ENCODE measurements around the gene C16orf74. TPM values are rescaled to one million over a fixed set of nuclear protein-coding genes. Genes with fewer than 3 reads are reported as not detected.

C16orf74 gene
- total and polyA plus RNA-seq, 2 donors (not counting 1 experiment from before 2014, with no cell fraction given) = 73.0 to 83.3 TPM

DNA sequence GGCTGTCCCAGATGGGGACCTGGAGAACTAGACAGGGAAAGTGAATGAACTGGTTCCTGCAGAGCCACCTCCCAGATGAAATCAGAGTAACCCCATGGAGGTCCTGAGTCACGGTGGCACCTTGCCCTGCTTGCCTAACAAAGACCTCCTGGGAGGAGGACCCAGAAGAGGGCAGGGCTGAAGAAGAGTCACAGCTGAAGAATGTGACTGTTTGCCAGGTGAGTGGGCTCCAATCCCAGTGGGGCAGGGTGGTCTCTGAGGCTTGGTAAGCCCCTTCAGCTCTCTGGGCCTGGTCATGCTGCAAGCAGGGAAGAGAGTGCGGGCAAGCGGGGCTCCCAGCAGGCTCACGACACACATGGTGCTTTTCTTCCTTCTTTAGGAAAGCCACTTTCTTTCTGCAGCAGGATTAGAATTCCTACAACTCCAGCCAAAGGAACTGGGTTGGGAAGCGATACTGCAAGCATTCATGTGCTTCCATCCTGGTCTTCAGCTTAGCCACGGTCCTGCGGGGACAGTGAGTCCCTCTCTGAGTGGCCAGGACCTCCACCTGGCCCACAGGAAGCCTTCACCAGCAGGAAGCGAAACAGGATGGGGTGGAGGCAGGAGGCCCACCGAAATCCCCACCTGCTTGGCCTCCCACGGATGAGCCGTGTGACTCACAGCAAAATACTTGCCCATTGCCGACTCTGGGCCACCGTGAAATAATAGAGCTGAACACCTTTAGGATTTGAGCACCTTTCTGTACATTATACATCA lies 4.3 kb downstream of the C16orf74 start:
- Histone ChIP-seq H3K27ac (ENCODE audit: low read length in 2 of 2) (peak overlapping the region; percentile 29 to 56), H3K79me2 (ENCODE audit: control insufficient read depth, insufficient read depth, low read length) (peaks cover 52% of the 10 kb centered on the region), H3K4me2 (replicated peaks; ENCODE audit: low read depth, low read length, poor library complexity, severe bottlenecking) (peak overlapping the region; percentile 60), H4K20me1 (ENCODE audit: control insufficient read depth, insufficient read depth, low read length, poor library complexity, severe bottlenecking) (peaks cover 48% of the 10 kb centered on the region), H3K27me3 (replicated peaks in 1 of 4; ENCODE audit: control extremely low read depth in 1 of 4, control insufficient read depth in 3 of 4, insufficient read depth in 4 of 4, low read length in 3 of 4) (no peaks in the 10 kb centered on the region), H3K9ac (ENCODE audit: low read length) (peak overlapping the region; percentile 32), H2AFZ (ENCODE audit: insufficient read depth, low read depth, low read length, poor library complexity, severe bottlenecking) (no peak overlapping the region), H3K36me3 (replicated peaks in 1 of 2; ENCODE audit: control extremely low read depth in 1 of 2, control insufficient read depth in 1 of 2, extremely low read depth in 1 of 2, insufficient read depth in 2 of 2, low read length in 1 of 2) (peaks cover 0 to 13% of the 10 kb centered on the region in 2 experiments), H3K4me1 (ENCODE audit: control insufficient read depth in 2 of 2, insufficient read depth in 2 of 2, low read length in 2 of 2) (peaks cover 36 to 54% of the 10 kb centered on the region in 2 donors), H3K9me3 (ENCODE audit: control extremely low read depth in 1 of 3, control insufficient read depth in 2 of 3, insufficient read depth in 1 of 3, low read length in 2 of 3) (no peaks in the 10 kb centered on the region), H3K4me3 (ENCODE audit: control extremely low read depth in 1 of 5, extremely low read depth in 1 of 5, insufficient read depth in 1 of 5, low read depth in 2 of 5, low read length in 4 of 5) (peak overlapping the region in 2 of 5 experiments; percentile 15 to 36)
- ATAC-seq (ENCODE audit: low read depth) = no peak
- H3K27me3 Mint-ChIP-seq = no peaks in the 10 kb centered on the region
- intact Hi-C loops (cut with micrococcal nuclease) = no loop called here
- H3K27ac Mint-ChIP-seq = peak overlapping the region; percentile 50
- peaks cover 49% of the 10 kb centered on the region for H3K4me1 Mint-ChIP-seq
- TF ChIP-seq, protein P1, sequence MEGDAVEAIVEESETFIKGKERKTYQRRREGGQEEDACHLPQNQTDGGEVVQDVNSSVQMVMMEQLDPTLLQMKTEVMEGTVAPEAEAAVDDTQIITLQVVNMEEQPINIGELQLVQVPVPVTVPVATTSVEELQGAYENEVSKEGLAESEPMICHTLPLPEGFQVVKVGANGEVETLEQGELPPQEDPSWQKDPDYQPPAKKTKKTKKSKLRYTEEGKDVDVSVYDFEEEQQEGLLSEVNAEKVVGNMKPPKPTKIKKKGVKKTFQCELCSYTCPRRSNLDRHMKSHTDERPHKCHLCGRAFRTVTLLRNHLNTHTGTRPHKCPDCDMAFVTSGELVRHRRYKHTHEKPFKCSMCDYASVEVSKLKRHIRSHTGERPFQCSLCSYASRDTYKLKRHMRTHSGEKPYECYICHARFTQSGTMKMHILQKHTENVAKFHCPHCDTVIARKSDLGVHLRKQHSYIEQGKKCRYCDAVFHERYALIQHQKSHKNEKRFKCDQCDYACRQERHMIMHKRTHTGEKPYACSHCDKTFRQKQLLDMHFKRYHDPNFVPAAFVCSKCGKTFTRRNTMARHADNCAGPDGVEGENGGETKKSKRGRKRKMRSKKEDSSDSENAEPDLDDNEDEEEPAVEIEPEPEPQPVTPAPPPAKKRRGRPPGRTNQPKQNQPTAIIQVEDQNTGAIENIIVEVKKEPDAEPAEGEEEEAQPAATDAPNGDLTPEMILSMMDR (IDR thresholded peaks at IDR 0.05) = no peak
- no peak for TF ChIP-seq EZH2 (IDR thresholded peaks at IDR 0.05; ENCODE audit: borderline replicate concordance, insufficient read depth, low read depth, low read length, poor library complexity, severe bottlenecking)
- no peaks in the 10 kb centered on the region for H3K9me3 Mint-ChIP-seq (ENCODE audit: insufficient read depth)
- POLR2A ChIA-PET = interaction anchor here (2.0 kb wide), 1 partner anchor 10 kb away, joined by 9 read pairs; no protein-coding TSS in a partner anchor
- CTCF ChIA-PET = interaction anchor here (0.6 to 3.1 kb wide), 8 partner anchors 9 to 221 kb away, joined by 3 to 13 read pairs (median 3); no protein-coding TSS in a partner anchor
- peak overlapping the region; percentile 50 for H3K4me3 Mint-ChIP-seq
- WGBS (ENCODE audit: insufficient coverage) = 31% methylated on average over 8 of the region's 13 CpGs
- peak; percentile 34 for DNase-seq

Measured in B cell (primary cell).